ENCODE results near the gene LMNTD1.
"Not testable (repeated sequence)": the region's sequence is repeated elsewhere in the genome, so short reads cannot be mapped to it uniquely, and the experiment has no call there.

The LMNTD1 gene

DNA sequence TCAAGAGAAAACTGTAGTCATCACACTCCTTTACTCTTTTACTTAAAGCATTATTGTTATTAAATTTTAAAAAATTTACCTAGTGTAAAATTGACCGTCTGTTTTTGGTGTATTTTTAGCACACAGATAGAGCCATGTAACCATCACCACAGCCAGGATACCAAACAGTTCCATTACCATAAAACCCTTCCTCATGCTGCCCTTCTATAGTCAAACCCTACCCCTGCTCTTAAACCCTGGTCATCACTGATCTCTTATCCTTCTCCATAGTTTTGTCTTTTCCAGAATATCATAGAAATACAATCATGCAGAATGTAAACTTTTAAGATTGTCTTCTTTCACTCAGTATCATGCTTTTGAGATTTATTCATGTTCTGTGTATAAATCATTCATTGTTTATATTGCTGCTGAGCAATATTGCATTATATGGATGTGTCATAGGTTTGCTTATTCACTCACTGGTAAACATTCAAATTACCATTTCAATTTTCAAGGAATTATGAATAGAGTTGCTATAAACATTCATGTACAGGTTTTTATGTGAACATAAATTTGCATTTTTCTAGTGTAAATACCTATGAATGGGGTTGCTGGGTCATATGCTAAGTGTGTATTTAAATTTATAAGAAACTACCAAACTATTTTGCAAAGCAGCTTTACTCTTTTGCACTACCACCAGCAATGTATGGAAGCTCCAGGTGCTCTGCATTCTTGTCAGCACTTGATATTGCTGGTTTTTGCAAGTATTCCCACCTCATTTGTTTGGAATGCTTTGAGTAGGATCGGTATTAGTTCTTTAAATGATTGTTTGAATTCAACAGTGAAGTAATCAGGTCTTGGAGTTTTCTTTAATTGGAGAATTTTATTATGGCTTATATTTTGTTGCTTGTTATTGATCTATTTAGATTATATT is 125.5 kb downstream of the LMNTD1 start:
- no peak for DNase-seq (ENCODE audit: low spot score)

DNA sequence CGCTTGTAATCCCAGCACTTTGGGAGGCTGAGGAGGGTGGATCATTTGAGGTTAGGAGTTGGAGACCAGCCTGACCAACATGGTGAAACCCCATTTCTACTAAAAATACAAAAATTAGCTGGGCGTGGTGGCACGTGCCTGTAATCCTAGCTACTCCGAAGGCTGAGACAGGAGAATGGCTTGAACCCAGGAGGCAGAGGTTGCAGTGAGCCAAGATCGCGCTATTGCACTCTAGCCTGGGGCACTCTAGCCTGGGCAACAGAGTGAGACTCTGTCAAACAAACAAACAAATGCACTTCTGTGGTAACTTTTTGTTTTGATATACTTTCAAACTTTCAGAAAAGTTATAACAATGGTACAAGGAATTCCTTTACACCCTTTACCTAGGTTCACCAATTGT is 126.3 kb downstream of the LMNTD1 start:
- DNase-seq (ENCODE audit: low spot score) = not testable (repeated sequence)

Measured in CD4-positive, alpha-beta T cell treated with Interleukin-2 at 100 ng/mL for 4 hours (primary cell).